Osteoblast (primary cell): Measurements from ENCODE around the gene DAP3. TPM values are rescaled to one million over a fixed set of nuclear protein-coding genes. Genes with fewer than 3 reads are reported as not detected.
"Not testable (repeated sequence)": the region's sequence is repeated elsewhere in the genome, so short reads cannot be mapped to it uniquely, and the experiment has no call there.

Experiments used
- DNase-seq: peaks from one replicate; pipeline ENCODE4 v3.0.0; 2011; ENCODE audit warnings: low spot score, mixed read lengths; ENCODE audit not compliant: insufficient read length; ENCODE audit errors: missing footprints
- H2AFZ ChIP-seq: 2 replicates; pipeline ENCODE4 v1.6.0; 2011; ENCODE audit warnings: mild to moderate bottlenecking, low read length
- H3K27ac ChIP-seq: 2 replicates; pipeline ENCODE4 v1.5.1; 2011; ENCODE audit warnings: mild to moderate bottlenecking, low read depth, low read length, moderate library complexity
- H3K27me3 ChIP-seq: 2 replicates; pipeline ENCODE4 v1.6.0; 2012; ENCODE audit warnings: mild to moderate bottlenecking, control low read depth, inconsistent platforms, low read length, moderate library complexity; ENCODE audit not compliant: insufficient read depth
- H3K36me3 ChIP-seq: 2 replicates; pipeline ENCODE4 v1.5.1; 2011; ENCODE audit warnings: mild to moderate bottlenecking, low read length, control low read depth, moderate library complexity; ENCODE audit not compliant: insufficient read depth
- H3K4me1 ChIP-seq: 2 replicates; pipeline ENCODE4 v1.5.1; 2011; ENCODE audit warnings: mild to moderate bottlenecking, low read length, control low read depth, moderate library complexity; ENCODE audit not compliant: insufficient read depth
- H3K4me2 ChIP-seq: 2 replicates; pipeline ENCODE4 v1.6.0; 2011; ENCODE audit warnings: mild to moderate bottlenecking, low read length; ENCODE audit not compliant: insufficient read depth
- H3K4me3 ChIP-seq: fragments of 200-600 bp; sonication (generic); 3 replicates; pipeline ENCODE4 v1.5.1; 2012; ENCODE audit warnings: mild to moderate bottlenecking, low read length, inconsistent platforms; ENCODE audit not compliant: insufficient read depth
- H3K79me2 ChIP-seq: 2 replicates; pipeline ENCODE4 v1.6.0; 2012; ENCODE audit warnings: mild to moderate bottlenecking, low read length, control low read depth, inconsistent platforms; ENCODE audit not compliant: insufficient read depth
- H3K9me3 ChIP-seq: 2 replicates; pipeline ENCODE4 v1.5.1; 2011; ENCODE audit warnings: low read depth, low read length, control low read depth
- H4K20me1 ChIP-seq: 2 replicates; pipeline ENCODE4 v1.6.0; 2012; ENCODE audit warnings: mild to moderate bottlenecking, low read length, control low read depth; ENCODE audit not compliant: insufficient read depth
- total RNA-seq: library from RNA; depleted of rRNA; stranded (reverse); fragments of >200 nt; gene quantifications from 2 replicates; pipeline ENCODE4 v1.2.3, GENCODE V29; 2012
- TF ChIP-seq, protein P1 (sequence below): IDR thresholded peaks from 2 replicates; pipeline ENCODE4 v1.5.1; 2011; ENCODE audit warnings: mild to moderate bottlenecking, low read depth, low read length, moderate library complexity; ENCODE audit errors: extremely low read depth

Gene DAP3
- total RNA-seq, 1 donor: 73.1 TPM

DNA sequence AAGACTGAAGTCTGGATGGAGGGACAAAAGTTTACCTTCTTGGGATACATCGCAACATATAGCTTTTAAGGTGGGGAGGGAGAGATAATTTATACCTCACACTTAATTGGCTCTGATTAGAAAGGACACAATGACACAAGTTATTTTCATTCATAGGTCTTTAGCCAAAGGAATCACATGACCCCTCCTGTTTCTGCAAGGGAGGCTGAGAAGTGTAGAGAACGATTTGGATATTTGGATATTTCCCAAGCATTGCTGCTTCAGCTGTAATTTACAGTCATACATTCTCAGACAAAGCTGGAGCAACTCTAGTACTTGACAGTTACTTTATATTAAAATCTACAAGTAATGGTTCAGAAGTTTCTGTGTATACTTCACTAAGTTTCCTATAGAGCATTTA is 24.2 kb downstream of the DAP3 start:
- Histone ChIP-seq H3K4me2 (no peak overlapping the region), H4K20me1 (peaks cover 7% of the 10 kb centered on the region), H3K79me2 (peaks cover 40% of the 10 kb centered on the region), H3K4me3 (no peak overlapping the region), H3K4me1 (no peaks in the 10 kb centered on the region), H3K27ac (no peak overlapping the region), H2AFZ (no peak overlapping the region), H3K27me3 (no peaks in the 10 kb centered on the region), H3K36me3 (peaks cover 31% of the 10 kb centered on the region), H3K9me3 (no peaks in the 10 kb centered on the region)
- TF ChIP-seq, protein P1, sequence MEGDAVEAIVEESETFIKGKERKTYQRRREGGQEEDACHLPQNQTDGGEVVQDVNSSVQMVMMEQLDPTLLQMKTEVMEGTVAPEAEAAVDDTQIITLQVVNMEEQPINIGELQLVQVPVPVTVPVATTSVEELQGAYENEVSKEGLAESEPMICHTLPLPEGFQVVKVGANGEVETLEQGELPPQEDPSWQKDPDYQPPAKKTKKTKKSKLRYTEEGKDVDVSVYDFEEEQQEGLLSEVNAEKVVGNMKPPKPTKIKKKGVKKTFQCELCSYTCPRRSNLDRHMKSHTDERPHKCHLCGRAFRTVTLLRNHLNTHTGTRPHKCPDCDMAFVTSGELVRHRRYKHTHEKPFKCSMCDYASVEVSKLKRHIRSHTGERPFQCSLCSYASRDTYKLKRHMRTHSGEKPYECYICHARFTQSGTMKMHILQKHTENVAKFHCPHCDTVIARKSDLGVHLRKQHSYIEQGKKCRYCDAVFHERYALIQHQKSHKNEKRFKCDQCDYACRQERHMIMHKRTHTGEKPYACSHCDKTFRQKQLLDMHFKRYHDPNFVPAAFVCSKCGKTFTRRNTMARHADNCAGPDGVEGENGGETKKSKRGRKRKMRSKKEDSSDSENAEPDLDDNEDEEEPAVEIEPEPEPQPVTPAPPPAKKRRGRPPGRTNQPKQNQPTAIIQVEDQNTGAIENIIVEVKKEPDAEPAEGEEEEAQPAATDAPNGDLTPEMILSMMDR: no peak
- no peak for DNase-seq

- not testable (repeated sequence) for H3K27me3 ChIP-seq, DNase-seq, H3K9me3 ChIP-seq, H3K27ac ChIP-seq, H3K4me1 ChIP-seq, H4K20me1 ChIP-seq, H3K4me2 ChIP-seq, H3K4me3 ChIP-seq, H2AFZ ChIP-seq
- Histone ChIP-seq H3K36me3 (peaks cover 30% of the 10 kb centered on the region), H3K79me2 (peaks cover 26% of the 10 kb centered on the region)
Measured at GRCh38 chr1:155715056-155715455, 26.2 kb downstream of the DAP3 start.

DNA sequence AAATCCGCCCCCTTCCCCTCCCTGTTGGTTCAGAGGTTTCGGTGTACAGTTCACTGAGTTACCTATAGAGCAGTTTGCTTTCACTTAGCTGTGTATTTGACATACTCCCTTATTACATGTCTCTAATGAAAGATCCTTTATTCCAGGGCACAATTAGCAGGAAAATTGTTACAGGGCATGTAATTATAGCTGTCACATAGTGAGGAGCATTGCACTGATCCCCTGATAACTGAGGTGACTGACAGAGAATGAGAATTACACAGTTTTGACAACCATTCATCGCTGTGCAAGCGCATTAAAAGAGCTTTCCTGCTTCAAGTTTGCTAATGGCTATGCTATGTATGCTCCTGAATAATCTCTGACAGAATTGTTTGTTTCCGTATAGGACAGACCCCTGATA is 26.9 kb downstream of the DAP3 start:
- H3K4me2 ChIP-seq: no peak overlapping the region
- TF ChIP-seq, protein P1: no peak
- H2AFZ ChIP-seq: no peak overlapping the region

DNA sequence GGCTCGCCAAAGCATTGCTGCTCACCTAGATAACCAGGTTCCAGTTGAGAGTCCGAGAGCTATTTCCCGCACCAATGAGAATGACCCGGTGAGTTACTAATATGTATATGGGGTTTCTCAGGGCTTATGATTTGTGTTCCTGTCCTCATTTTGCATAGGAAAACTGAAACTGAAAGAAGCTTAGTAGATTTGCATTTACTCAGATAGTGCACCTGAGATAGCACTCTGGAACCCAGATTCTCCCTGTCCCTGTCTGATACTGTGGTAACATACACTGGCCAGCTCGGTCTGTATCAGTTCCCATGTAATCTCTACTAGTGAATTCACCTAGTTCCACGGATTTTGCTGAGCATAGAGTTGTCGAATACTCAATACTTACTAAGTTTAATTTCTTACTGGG is 28.1 kb downstream of the DAP3 start:
- Histone ChIP-seq H2AFZ (no peak overlapping the region), H3K27me3 (no peaks in the 10 kb centered on the region), H4K20me1 (peaks cover 4% of the 10 kb centered on the region), H3K36me3 (peaks cover 36% of the 10 kb centered on the region), H3K4me3 (no peak overlapping the region), H3K4me2 (no peak overlapping the region), H3K79me2 (peaks cover 28% of the 10 kb centered on the region), H3K27ac (no peak overlapping the region), H3K9me3 (no peaks in the 10 kb centered on the region), H3K4me1 (no peaks in the 10 kb centered on the region)
- TF ChIP-seq, protein P1: no peak
- DNase-seq: no peak

More for the DNA sequence above, 26.9 kb downstream of the DAP3 start:
- Histone ChIP-seq H3K9me3 (no peaks in the 10 kb centered on the region), H3K27ac (no peak overlapping the region), H4K20me1 (peaks cover 4% of the 10 kb centered on the region), H3K4me3 (no peak overlapping the region), H3K36me3 (peaks cover 30% of the 10 kb centered on the region), H3K79me2 (peaks cover 26% of the 10 kb centered on the region), H3K27me3 (no peaks in the 10 kb centered on the region), H3K4me1 (no peaks in the 10 kb centered on the region)
- DNase-seq: no peak

GRCh38 chr1:155718524-155719115 is 29.7 kb downstream of the DAP3 start:
- peaks cover 35% of the 10 kb centered on the region for H3K36me3 ChIP-seq
- H3K9me3 ChIP-seq, H3K4me1 ChIP-seq: not testable (repeated sequence)

More at GRCh38 chr1:155718524-155719115, 29.7 kb downstream of the DAP3 start:
- not testable (repeated sequence) for DNase-seq, H3K4me3 ChIP-seq, H3K4me2 ChIP-seq, H4K20me1 ChIP-seq, H3K27ac ChIP-seq, H2AFZ ChIP-seq, H3K27me3 ChIP-seq
- peaks cover 17% of the 10 kb centered on the region for H3K79me2 ChIP-seq
